Middle frontal gyrus (tissue), 1 donor: Measurements from ENCODE around the gene ARL15.

ENCODE experiments used
- DNase-seq: peaks from one replicate; pipeline ENCODE4 v3.0.0-alpha.2; 2015; ENCODE audit warnings: low spot score; ENCODE audit errors: extremely low spot score

Gene ARL15

DNA sequence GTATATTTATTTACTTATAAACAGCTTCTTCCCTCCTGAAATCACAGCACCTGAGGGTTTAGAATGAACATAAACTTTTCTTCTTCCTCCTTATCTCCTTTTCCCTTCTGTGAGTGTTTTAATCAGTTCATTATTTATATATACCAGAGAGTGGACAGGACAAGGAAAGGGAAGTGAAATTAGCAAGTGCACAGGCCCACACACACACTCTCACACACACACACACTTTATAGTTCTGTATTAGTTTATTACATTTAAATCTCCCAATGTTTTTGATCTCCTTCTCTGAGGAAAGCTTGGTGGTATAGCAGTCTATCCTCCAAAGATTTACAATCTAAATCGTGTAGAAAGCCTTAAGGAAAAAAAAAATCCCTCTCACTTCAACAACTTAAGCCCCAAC, 396.4 kb downstream of the ARL15 start:
- DNase-seq = no peak

DNA sequence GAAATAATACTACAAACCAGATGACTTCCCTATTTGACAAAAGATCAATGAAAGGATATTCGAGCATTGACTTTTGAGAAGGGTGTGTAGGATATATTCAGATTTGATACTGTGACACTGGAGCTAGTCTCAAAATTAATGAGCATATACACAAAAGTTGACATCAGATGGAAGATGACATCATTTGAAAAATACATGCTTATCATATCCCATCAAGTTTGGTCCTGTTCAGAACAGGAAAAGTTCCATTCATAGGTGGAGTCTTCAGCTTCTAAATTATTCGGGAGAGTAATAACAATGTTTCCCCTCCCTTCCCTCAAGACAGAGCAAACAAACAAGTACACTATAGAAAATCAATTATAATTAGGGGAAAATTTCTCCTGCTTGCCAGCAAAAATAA, 401.6 kb downstream of the ARL15 start:
- no peak for DNase-seq

DNA sequence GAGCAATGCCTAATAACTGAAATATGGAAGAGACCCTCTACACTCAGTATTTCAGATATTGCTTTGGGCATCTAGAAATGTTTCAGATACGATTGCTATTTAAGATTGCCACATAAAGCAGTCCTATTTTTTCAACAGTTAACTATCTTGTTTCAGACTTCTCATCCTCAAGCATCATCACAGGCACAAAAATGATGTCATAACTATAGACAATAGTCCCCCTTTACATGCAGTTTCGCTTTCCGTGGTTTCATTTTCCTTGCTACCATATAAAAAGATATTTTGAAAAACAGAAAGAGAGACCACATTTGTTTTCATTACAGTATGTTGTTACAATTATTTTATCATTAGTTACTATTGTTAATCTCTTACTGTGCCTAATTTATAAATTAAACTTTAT, 402.5 kb downstream of the ARL15 start:
- DNase-seq = no peak

DNA sequence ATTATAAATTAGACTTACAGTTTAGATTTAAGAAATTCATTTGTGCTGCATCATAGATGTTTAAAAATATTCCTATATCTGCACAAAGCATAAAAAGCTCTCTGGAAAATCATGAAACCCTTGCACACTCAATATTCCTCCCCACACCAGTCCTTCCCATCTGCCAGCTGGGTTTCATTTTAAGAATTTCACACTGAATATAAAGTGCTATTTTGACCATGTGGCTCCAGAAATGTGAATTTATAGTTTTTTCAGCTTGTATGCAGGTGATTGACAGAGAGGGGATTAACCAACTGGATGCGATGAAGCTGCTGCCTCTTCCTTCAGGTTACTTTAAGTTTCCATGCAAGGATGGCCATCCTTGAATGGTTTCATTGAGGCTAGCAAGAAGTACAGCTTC, 403.6 kb downstream of the ARL15 start:
- DNase-seq = peak; percentile 16

DNA sequence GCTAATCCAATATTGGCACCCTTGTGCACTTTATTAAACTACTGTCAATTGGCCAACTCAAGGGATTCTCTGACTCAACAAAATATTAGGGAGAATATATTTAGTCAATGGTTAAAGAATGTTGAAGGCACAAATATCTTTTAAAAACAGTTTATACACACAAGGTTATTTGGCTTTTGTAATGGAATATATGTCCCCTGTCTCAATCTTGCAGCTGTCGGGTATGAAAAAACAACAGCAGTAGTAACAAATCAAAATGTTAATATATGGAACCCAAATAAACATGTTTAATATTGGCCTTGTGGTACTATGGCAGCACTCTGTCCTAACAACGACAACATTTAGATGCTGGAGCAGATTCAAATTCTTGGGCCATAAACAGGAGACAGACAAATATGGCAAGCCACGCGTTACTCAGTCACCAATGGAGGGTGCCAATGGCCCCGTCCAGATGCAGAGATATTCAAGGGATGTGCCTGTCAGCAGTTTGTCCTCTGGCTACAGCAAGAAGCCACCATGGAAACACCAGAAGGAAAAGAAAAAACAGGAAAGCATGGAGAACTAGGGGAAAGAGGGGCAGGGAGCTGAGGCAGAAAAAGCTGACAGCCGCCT, 408.0 kb downstream of the ARL15 start:
- no peak for DNase-seq

GRCh38 chr5:53900677-53901076, 409.7 kb downstream of the ARL15 start:
- DNase-seq = no peak

- no peak for DNase-seq
These were observed 415.2 kb downstream of the ARL15 start for GRCh38 chr5:53895091-53895683.

DNA sequence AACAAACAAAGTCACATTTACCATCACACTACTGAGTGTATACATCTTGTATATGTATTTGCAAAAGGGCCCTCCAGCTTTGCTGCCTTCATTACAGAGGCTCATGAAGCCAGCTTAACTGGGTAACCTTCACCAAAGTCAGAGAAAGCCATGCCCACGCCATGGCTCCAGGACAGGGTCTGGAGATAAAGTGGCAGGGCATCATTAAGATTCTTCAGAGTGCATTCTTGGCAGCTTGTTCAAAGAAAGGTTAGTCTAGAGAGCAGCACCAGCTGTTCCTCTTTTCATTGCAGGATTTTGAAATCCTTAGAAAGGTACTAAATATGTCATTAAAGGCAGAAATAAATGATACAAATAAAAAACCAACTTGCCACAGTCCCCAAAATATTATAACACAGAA, 416.7 kb downstream of the ARL15 start:
- DNase-seq = no peak

DNA sequence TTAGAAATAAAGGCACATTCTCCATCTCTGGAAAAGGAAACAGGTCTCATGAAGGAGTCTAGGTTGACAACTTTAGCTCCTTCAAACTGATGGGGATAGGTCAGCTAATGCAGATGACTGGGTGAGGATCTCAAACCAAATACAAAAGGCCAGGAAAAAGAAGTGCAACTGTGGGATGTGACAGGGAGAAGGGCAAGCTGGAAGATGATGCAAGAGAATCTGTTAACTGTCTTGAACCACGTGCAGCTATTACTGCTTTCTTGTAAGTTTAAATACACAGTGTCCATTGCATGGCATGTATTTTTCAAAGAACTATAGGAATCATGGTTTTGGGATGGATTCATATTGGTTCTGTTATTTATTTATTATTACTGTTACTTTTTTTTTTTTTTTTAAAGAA, 418.1 kb downstream of the ARL15 start:
- DNase-seq = no peak

GRCh38 chr5:53891159-53891558, 419.2 kb downstream of the ARL15 start:
- no peak for DNase-seq

DNA sequence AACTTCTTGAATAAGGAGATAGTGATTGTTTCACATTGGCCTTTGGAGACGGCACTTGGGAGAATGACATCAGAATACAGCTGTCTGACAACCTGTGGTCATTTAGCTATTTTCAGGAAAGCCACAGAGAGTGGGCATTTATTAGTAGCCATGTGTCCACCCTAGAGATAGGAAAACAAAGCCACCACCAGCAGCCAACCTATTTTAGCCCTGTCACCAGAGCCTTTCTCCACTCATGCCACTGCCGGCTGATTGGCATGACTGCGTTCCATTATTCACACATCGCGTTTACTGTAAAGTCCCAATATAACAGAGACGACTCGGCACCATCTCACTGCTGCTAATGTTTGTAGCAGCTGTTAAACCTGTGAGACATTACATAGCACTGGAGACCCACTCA, 419.9 kb downstream of the ARL15 start:
- no peak for DNase-seq

GRCh38 chr5:53884844-53885243, 425.5 kb downstream of the ARL15 start:
- no peak for DNase-seq

DNA sequence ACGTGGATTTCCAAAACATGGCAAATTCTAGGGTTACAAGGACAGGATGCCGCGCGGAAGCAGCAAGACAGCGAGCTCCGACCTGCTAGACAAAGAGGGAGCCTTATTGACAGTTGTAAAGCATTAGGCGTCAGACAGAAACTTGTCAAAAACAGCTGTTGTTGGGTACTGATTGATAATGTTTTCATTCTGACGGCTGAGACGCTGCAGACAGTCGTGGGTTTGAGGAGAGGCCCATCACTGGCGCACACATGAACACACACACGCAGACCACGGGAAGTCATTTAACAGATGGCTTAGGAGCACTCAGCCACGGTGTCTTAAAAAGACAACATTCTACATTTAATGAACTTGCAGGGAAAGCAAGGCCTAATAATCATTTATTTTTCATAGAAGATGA, 426.0 kb downstream of the ARL15 start:
- DNase-seq = no peak

DNA sequence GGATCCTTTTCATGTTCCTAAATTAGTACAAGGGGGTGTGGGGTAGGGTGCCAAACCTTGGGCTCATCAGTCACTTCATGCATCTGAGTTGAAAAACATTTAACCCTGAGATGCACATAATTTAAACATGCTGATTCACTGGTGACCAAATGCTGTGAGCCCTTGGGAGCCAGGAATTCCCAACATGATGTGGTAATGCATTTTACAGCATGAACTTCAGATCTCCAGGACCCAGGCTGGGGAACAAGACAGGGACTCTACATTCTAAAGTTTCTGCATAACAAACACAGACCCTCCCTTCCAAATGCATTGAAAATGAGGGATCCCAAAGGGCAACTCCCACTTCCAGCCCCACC, 427.7 kb downstream of the ARL15 start:
- no peak for DNase-seq

GRCh38 chr5:53882006-53882675, 428.2 kb downstream of the ARL15 start:
- no peak for DNase-seq

DNA sequence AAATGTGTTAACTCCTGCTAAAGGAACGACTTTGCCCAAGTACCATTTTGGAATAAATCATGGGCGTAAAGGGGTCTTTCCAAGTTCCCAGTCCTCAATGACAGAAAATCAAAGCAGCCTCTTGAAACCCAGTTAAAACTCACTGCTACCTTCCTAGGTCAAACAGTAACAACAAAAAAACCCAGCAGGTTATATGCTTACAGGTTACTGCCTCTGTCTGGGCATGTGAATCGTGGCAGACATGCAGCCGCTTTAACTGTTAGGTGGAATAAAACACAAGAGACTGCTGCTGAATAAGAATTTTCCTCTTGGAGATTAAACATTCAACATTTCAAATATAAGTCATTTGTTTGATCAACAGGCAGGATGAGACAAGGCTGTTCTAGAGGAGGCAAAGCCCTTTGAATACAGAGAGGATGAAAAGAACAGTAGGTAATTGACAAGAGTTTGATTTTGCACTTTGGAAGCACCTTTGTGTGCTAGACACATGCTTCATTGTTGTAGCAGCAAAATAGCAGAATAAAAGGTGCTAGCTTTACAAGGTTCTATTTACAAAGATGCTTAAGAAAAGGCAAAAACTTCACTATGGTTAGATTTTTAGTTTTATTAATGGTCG, 430.6 kb downstream of the ARL15 start:
- DNase-seq = no peak

GRCh38 chr5:53878015-53878414, 432.4 kb downstream of the ARL15 start:
- DNase-seq = no peak

DNA sequence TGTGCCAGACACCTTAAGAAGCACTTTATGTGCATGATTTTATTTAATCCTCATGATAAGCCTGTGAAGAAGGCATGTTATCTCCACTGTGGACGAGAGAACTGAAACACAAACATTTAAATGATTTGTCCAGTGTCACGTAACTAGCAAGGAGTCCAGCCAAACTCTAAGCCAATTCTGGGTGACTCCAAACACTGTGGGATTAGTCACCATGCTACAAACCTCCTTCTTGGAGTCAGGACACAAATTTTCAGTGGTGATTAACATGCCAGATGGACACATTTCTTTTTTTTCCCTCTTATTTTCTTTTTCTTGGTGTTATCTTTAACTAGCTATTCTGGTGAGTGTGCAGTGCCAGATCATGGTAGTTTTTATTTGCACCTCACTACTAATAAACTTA, 433.1 kb downstream of the ARL15 start:
- no peak for DNase-seq

DNA sequence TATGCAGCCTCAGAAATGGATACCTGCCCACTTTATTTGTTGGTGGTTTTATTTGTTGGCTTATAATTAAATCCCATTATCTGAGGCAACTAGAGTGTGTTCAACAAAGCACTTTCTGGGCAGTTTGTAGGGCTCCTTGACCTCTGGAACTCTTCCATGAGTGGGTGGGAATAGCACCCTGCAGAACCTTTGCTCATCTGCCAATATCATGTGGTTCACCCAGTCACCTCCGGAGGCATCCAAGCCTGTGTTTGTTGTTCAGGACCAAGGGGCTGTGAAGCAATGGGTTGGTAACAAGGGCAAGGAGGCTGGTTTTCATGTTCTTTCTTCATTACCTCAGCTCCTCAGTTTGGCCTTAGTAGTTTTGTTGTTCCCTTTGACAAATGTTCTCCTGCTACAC, 436.0 kb downstream of the ARL15 start:
- no peak for DNase-seq

DNA sequence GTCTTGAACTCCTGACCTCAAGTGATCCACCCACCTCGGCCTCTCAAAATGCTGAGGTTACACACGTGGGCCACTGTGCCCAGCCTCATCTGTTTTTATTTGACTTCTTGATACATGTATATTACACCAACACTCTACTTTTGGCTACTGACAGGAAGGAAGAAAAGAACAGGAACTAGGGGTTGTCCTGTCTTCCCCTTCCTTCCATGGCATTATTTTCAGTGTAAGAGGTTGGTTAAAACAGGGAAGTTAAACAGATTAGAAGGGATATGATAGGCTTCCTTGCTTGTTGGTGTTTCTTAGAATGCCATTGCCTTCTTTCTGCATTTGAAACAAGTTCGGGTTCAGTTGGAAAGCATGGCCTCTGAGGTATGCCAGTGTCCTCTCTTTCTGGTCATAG, 437.1 kb downstream of the ARL15 start:
- no peak for DNase-seq

DNA sequence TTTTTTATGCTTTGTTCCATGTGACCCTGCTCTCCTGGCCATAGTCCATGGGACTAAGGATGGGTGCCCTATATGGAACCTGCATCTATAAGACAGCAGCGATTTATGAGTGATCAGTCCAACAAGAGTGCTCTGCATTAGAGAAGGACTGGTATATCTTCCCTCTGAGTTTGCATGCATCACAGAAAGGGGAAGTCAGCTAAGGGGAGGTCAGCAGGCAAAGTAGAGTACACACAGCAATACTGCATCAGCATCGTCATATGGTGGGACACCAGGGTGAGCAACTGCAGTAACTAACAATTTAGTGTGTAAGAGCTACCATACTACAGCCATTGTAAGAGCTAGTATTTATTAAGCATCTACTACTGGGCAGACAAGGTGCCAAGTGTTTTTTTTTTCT, 438.6 kb downstream of the ARL15 start:
- DNase-seq = no peak

GRCh38 chr5:53871050-53871449, 439.3 kb downstream of the ARL15 start:
- DNase-seq = no peak
